Thoracic aorta (tissue), 2 donors: ENCODE measurements around the gene ADAM10. TPM values are rescaled to one million over a fixed set of nuclear protein-coding genes. Genes with fewer than 3 reads are reported as not detected.

Experiments
- ATAC-seq: fragments of 150-250 bp; one replicate; pipeline ENCODE4 v1.8.0; 2017; ENCODE audit warnings: low read depth; ENCODE audit not compliant: insufficient number of reproducible peaks, low FRiP score
- DNase-seq: peaks from one replicate; pipeline ENCODE4 v3.0.0-alpha.2; 2020; ENCODE audit warnings: low spot score
- H3K27ac ChIP-seq, 2 donors: fragments of 200-600 bp; sonication (generic); 1 replicate in 1 of 2; 2 replicates in 1 of 2; pipeline ENCODE4 v1.5.1; 2016; ENCODE audit warnings: mild to moderate bottlenecking in 2 of 2, moderate library complexity in 2 of 2
- H3K27me3 ChIP-seq: fragments of 200-600 bp; sonication (generic); replicated peaks from 2 replicates; pipeline ENCODE4 v1.6.0; 2016; ENCODE audit warnings: mild to moderate bottlenecking; ENCODE audit not compliant: insufficient read depth
- H3K36me3 ChIP-seq: fragments of 200-600 bp; sonication (generic); one replicate; pipeline ENCODE4 v1.5.1; 2016
- H3K4me1 ChIP-seq, 2 donors: fragments of 200-600 bp; sonication (generic); 1 replicate in 1 of 2; 2 replicates in 1 of 2; pipeline versions ENCODE4 v1.5.1 to v1.6.0; 2016; ENCODE audit warnings: low read depth in 2 of 2, mild to moderate bottlenecking in 1 of 2; ENCODE audit not compliant: control insufficient read depth in 1 of 2
- H3K4me3 ChIP-seq: fragments of 200-600 bp; sonication (generic); 2 replicates; pipeline ENCODE4 v1.5.1; 2016; ENCODE audit warnings: mild to moderate bottlenecking
- H3K9me3 ChIP-seq: fragments of 200-600 bp; sonication (generic); 2 replicates; pipeline ENCODE4 v1.5.1; 2016
- total RNA-seq, 2 donors: library from RNA; depleted of rRNA; stranded (reverse); fragments of >200 nt; gene quantifications; one replicate each; pipeline versions ENCODE4 v1.1.0 to v1.2.3, GENCODE V29; 2016
- TF ChIP-seq, protein P1 (sequence below): fragments of 200-600 bp; sonication (generic); IDR thresholded peaks from one replicate; pipeline ENCODE4 v1.5.1; 2019; ENCODE audit warnings: antibody characterized with exemption

The ADAM10 gene
- total RNA-seq, 2 donors from 2014 or later = 41.2 to 63.1 TPM

DNA sequence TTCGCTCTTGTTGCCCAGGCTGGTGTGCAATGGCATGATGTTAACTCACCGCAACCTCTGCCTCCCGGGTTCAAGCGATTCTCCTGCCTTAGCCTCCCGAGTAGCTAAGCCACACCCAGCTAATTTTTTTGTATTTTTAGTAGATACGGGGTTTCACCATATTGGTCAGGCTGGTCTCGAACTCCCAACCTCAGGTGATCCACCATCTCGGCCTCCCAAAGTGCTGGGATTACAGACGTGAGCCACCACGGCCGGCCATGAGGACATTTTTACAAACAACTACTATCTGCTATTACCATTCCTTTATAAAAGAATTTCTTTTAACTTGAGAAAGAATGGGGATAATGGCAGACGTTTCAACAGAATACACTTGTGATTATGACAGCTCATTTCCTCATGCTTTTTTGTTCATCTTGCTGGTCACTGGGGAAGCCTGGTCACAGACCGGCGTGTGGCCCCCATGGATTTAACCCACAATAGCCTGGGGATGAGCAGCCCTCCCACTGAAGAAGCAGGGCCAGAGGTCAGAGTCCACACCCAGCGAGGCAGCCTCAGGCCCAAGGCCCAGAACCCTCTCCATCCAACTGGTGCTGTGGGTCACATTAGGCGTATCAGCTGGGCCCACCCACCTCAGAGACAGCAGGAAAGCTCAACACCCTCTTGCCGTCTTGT lies 205.7 kb downstream of the ADAM10 start:
- no peak for ATAC-seq
- no peak overlapping the region for H3K4me3 ChIP-seq
- TF ChIP-seq, protein P1, sequence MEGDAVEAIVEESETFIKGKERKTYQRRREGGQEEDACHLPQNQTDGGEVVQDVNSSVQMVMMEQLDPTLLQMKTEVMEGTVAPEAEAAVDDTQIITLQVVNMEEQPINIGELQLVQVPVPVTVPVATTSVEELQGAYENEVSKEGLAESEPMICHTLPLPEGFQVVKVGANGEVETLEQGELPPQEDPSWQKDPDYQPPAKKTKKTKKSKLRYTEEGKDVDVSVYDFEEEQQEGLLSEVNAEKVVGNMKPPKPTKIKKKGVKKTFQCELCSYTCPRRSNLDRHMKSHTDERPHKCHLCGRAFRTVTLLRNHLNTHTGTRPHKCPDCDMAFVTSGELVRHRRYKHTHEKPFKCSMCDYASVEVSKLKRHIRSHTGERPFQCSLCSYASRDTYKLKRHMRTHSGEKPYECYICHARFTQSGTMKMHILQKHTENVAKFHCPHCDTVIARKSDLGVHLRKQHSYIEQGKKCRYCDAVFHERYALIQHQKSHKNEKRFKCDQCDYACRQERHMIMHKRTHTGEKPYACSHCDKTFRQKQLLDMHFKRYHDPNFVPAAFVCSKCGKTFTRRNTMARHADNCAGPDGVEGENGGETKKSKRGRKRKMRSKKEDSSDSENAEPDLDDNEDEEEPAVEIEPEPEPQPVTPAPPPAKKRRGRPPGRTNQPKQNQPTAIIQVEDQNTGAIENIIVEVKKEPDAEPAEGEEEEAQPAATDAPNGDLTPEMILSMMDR = no peak
- no peak overlapping the region for H3K27ac ChIP-seq
- peaks cover 12 to 24% of the 10 kb centered on the region in 2 donors for H3K4me1 ChIP-seq
- H3K9me3 ChIP-seq = no peaks in the 10 kb centered on the region
- no peaks in the 10 kb centered on the region for H3K36me3 ChIP-seq
- no peak for DNase-seq
- no peaks in the 10 kb centered on the region for H3K27me3 ChIP-seq

DNA sequence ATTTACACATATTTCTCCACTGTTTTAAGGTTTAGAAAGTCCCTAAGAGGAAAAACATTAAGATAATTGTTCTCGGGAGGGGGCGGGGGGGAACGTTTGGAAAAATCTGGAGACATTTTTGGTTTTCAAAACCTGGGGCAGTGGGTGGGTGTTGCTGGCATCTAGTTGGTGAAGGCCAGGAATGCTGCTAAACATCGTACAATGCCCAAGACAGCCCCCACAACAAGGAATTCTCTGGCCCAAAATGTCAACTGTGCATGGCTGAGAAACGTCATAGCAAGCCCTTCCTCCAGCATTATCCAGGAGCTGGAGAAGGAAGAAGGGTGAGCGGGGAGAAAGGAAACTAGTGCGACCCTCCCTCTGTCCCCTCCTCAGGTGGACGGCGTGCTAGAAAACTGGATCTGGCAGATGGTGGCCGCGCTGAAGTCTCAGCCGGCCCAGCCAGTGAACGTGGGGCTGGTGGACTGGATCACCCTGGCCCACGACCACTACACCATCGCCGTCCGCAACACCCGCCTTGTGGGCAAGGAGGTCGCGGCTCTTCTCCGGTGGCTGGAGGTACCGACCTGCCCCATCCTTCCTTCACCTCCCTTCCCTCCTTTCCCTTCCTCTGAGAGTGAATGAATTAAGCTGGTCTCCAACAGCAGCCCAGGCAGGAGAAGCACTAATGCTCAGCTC lies 208.0 kb downstream of the ADAM10 start:
- no peak overlapping the region for H3K27ac ChIP-seq
- DNase-seq (no peak), ATAC-seq (no peak)
- TF ChIP-seq, protein P1 = no peak
- H3K4me1 ChIP-seq = peaks cover 0 to 4% of the 10 kb centered on the region in 2 donors
- H3K27me3 ChIP-seq = no peaks in the 10 kb centered on the region
- no peaks in the 10 kb centered on the region for H3K36me3 ChIP-seq
- no peak overlapping the region for H3K4me3 ChIP-seq
- H3K9me3 ChIP-seq = no peaks in the 10 kb centered on the region

DNA sequence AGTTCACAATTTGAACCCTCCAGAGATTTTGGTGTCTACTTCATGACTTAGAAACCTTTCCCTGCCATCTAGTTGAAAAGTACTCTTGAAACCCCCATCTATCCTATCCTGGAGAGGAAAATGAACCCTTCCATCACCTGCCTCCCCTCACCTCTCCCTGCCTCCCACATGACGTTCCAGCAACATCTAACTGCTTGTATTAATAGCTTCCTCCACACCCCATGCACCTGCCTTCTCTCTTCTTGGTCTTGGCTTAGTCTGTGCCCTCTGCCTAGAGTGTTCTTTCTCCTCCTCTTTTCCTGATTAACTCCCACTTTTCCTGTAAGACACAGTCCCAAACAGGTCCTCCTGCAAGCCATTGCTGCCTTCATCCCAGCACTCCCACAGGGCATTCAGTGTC lies 210.0 kb downstream of the ADAM10 start:
- no peaks in the 10 kb centered on the region for H3K9me3 ChIP-seq
- no peaks in the 10 kb centered on the region for H3K36me3 ChIP-seq
- DNase-seq = no peak
- no peaks in the 10 kb centered on the region for H3K27me3 ChIP-seq
- no peak overlapping the region for H3K27ac ChIP-seq
- H3K4me1 ChIP-seq = no peaks in the 10 kb centered on the region
- no peak for ATAC-seq
- TF ChIP-seq, protein P1 = no peak
- H3K4me3 ChIP-seq = no peak overlapping the region

DNA sequence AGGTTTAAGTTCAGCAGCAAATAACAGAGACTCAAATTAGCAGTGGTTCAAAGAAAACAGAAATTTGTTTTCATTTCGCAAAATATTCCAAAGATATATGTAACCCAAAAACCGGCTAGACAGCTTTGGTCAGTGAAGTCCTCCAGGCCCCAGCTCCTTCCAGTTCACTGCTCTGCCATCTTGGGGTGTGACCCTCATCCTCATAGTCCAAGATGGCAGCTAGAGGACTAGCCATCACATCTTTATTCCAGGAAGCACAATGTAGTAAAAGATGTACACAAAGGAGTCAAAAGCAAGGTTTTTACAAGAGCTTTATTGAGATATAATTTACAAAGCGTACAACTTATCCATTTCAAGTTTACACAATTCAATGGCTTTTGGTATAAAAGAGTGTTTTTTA lies 210.6 kb downstream of the ADAM10 start:
- Histone ChIP-seq H3K4me3 (no peak overlapping the region), H3K27ac (no peak overlapping the region), H3K4me1 (no peaks in the 10 kb centered on the region), H3K36me3 (no peaks in the 10 kb centered on the region), H3K9me3 (no peaks in the 10 kb centered on the region), H3K27me3 (no peaks in the 10 kb centered on the region)
- DNase-seq = no peak
- ATAC-seq = no peak
- TF ChIP-seq, protein P1 = no peak

Other genes with a start within 250 kb of the ADAM10 start
- 10 to 100 TPM; 32.0 to 39.4 TPM for gene MINDY2, start 21.6 kb upstream of the ADAM10 start, total RNA-seq
- 100 to 1,000 TPM in 1 of 2 donors, 10 to 100 TPM in 1; 50.9 to 146 TPM for gene SLTM, start 184.0 kb upstream of the ADAM10 start, total RNA-seq
- 10 to 100 TPM; 33.8 to 34.1 TPM for gene RNF111, start 238.0 kb upstream of the ADAM10 start, total RNA-seq